ENCODE measurements around the gene PRDM11.

DNA sequence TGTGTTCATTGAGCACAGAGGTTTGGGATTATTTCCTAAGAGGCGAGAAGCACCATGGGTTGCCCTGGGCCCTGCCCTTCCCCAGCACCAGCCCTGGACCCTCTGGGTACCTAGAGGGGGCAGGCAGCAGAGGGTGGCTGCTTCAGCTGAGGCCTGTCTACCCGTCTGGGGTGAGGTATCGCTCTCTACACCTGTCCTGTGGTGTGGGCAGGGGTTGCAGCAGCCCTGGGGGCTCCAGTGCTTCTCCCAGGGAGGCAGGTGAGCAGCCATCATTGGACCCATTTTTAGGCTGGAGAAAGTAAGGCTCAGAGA is 15.6 kb downstream of the PRDM11 start:
- TF ChIP-seq, protein P1, sequence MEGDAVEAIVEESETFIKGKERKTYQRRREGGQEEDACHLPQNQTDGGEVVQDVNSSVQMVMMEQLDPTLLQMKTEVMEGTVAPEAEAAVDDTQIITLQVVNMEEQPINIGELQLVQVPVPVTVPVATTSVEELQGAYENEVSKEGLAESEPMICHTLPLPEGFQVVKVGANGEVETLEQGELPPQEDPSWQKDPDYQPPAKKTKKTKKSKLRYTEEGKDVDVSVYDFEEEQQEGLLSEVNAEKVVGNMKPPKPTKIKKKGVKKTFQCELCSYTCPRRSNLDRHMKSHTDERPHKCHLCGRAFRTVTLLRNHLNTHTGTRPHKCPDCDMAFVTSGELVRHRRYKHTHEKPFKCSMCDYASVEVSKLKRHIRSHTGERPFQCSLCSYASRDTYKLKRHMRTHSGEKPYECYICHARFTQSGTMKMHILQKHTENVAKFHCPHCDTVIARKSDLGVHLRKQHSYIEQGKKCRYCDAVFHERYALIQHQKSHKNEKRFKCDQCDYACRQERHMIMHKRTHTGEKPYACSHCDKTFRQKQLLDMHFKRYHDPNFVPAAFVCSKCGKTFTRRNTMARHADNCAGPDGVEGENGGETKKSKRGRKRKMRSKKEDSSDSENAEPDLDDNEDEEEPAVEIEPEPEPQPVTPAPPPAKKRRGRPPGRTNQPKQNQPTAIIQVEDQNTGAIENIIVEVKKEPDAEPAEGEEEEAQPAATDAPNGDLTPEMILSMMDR (IDR thresholded peaks at IDR 0.05 in 4 of 5, conservative IDR thresholded peaks at IDR 0.05 in 1 of 5), result no peak
- TF ChIP-seq POLR2A (IDR thresholded peaks at IDR 0.05), result no peak

Data from gastrocnemius medialis (tissue), 4 donors.